Epithelial cell of prostate (primary cell): ENCODE results near the gene CDKAL1.

Source experiments
- DNase-seq: peaks from one replicate; pipeline ENCODE4 v3.0.0-alpha.2; 2011; ENCODE audit warnings: low read depth, low spot score
- H3K27ac ChIP-seq: fragments of 450-650 bp; 2 replicates; pipeline ENCODE4 v1.5.1; 2017; ENCODE audit warnings: mild to moderate bottlenecking

CDKAL1 gene

DNA sequence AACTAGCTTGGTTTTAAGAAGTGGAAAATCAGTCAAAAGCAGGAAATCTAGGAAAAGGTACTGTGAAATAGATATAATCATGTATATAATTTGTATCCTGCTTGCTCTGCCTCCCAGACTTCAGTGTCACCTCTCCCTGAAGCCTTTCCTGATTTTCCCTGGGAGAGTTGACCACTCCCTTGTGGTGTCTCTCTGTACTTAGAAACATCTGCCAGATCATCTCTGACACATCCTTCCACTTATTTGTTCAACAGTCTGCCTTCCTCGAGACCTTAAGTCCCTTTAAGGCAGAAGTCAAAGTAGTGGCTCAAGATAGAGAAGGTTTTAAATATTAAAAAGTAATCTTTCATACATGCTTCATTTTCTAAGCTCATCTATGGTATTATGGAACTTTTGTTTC is 236.5 kb downstream of the CDKAL1 start:
- DNase-seq = no peak
- no peak overlapping the region for H3K27ac ChIP-seq

DNA sequence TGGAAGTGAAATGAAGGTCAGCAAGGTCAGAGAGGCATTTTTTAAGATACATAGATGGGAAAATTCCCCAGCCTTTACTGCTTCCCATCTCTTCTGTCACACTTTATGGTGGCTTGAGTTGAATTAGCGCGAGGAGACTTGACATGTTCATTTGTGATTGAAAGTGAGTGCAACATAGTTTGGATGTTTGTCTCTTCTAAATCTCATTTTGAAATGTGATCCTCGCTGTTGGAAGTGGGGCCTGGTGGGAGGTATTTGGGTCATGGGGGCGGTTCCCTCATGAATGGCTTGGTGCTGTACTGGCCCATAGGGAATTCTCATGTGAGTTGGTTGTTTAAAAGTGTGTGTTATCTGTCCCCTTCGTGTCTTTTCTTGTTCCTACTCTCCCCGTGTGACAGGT is 237.2 kb downstream of the CDKAL1 start:
- no peak overlapping the region for H3K27ac ChIP-seq
- no peak for DNase-seq

DNA sequence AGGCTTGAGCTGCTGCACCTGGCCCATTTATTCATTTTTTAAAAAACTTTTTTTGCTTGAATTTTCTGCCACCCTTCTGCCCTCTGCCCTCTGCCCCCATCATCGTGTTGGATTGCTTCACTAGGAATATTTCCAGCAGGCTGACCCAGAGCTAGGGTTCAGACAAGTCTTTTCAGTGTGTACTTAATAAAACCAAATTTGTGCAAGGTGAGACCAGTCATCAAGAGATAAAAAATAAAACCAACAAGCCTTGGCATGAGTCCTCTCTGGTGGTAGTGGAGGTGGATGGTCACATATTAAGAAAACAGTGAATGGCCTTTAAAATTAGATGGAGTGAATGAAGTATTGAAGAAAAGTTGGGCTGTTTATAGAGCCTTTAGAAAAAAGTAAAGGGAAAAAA is 239.6 kb downstream of the CDKAL1 start:
- no peak overlapping the region for H3K27ac ChIP-seq
- DNase-seq = no peak

DNA sequence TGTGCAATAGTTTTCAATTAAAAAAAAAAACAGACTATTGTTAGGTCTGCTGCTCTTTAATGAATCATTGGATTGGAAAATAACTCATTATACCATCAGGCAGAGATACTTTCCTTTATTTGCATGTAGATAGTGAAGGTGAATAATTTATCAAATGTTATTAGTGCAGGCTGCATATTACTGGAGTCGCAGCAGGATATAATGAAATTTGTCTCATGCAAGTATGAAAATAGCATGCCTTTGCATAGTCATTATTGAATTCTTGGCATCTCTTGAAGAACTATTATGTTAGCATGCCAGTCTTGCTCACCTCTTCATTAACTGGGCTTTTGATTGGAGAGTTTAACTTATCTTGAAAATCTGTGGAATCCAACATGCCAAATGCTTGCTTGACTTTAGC is 241.7 kb downstream of the CDKAL1 start:
- DNase-seq = no peak
- H3K27ac ChIP-seq = no peak overlapping the region

DNA sequence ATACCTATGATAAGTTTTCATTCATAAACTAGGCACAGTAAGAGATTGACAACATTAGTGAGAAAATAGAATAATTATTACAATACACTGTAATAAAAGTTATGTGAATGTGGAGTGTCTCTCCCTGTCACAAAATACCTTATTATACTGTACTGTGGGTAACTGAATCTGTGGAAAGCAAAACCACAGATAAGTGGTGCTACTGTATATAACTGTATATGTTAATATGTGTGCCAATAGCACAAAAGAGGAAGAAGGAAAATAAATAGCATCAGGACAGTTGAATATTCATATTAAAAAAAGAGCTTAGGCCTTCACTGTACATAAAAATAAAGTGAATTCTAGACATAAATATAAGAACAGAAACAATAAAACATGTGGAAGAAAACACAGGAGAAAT is 243.5 kb downstream of the CDKAL1 start:
- no peak for DNase-seq
- no peak overlapping the region for H3K27ac ChIP-seq

DNA sequence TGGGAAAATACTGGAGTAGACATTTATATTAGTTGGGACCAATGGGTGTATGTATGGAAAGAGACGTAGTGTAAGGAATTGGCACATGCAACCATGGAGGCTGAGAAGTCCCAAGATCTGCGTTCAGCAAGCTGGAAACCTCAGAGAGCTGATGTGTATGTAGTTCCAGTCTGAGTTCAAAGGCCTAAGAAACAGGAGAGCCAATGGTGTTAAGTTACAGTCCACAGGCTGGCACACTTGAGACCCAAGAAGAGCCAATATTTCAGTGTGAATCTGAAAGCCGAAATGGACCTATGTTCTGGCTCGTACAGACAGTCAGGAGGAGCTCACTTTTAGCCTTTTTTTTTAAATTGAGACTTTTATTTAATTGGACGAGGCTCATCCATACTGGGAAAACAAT is 244.2 kb downstream of the CDKAL1 start:
- H3K27ac ChIP-seq = no peak overlapping the region
- no peak for DNase-seq

DNA sequence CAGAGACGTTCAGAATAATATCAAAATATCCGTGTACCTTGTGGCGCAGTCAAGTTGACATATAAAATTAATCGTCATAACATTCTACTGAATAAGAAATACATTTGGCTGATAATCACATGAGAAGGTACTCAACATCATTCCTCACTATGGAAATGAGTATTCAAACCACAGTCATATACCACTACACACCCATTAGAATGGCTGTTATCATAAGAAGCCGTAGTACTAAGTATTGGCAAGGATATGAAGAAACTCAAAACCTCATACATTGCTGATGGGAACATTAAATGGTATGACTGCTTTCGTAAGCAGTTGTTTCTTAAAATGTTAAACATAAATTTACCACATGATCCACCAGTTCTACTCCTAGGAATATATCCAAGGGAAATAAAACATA is 244.7 kb downstream of the CDKAL1 start:
- DNase-seq = no peak
- no peak overlapping the region for H3K27ac ChIP-seq

DNA sequence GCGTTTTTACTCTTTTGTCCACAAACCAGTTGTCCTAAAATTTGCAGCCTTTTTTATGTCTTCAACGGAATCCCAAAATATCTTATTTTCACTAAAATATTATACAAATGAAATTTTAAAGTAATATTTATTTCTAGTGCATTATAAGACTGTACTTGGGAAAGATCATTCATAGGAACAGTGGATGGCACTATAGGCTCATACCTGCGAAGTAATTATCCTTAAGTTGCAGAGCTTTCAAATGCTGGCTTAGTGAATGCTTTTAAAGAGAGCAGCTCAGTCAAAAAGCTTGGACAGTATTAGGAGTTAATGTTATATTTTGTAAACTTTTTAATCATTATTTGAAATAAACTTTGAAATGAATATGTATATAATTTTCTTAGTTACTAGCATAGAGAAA is 254.9 kb downstream of the CDKAL1 start:
- DNase-seq = no peak
- H3K27ac ChIP-seq = no peak overlapping the region

DNA sequence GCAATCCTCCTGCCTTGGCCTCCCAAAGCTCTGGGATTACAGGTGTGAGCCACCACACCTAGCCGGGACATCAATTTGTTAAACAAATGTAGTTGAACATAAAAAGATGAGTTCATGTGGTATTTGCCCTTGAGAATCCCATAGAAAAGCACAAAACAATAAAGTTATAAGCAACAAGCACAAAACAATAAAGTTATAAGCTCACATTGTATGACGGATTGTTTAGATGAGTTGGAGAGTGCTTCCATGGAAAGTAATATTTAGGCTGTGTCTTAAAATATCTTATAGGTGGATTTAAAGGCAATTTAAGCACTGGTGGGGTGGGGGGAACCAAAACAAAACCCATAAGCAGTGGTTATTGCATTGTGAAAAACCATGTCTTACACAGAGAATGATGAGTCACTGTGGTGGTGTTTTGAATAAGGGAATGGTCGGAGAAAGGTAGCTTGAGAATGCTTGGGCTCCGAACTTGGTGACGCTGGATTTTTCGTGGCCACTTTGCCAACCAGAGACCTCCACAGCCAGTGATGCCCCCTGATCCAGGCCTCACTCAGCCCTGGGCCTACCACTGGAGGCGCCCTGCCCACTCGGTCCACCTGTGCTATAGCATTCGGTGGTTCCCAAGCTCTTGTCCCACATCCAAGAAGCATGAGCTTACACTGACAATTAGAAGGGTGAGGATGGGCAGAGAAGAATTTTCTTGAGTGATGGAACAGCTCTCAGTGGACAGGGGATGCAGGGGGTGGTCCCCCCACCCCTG is 256.0 kb downstream of the CDKAL1 start:
- DNase-seq = no peak

DNA sequence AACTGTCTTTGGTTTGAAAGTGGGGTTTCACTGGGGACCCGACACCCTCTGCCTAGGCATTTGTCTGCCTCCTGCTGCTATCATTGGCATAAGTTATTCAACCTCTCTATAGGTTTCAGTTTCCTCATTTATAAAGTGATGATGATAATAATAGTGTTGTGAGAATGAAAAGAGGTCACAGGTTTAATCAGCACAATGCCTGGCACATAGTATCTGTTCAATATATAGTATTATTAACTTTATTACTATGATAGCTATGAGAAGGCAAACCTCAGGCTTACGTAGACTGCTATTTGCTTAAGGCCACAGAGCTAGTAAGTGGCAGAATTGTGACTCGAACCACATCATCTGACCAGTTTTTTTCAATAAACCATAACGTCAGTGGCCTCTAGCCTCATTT is 256.8 kb downstream of the CDKAL1 start:
- DNase-seq = no peak
- no peak overlapping the region for H3K27ac ChIP-seq

More for the DNA sequence above, 256.0 kb downstream of the CDKAL1 start:
- H3K27ac ChIP-seq = no peak overlapping the region

DNA sequence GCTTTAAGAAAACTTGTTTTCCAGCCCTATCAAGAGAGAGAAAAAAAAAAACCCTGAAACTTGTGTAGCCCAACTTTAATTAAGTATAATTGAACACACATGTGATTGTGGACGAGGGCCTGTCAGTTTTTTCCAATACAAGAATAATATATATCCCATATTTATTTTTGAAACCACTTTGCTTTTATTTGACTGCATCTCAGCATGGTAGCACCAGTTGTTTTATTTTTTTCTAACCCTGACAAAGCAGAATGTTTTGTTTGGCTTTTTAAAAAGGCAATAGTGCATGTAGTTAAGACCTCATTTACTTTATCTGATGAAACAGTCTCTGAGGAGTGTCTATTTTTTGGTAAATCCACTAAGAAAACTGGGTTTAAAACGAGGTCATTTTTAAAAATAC is 257.7 kb downstream of the CDKAL1 start:
- no peak for DNase-seq

DNA sequence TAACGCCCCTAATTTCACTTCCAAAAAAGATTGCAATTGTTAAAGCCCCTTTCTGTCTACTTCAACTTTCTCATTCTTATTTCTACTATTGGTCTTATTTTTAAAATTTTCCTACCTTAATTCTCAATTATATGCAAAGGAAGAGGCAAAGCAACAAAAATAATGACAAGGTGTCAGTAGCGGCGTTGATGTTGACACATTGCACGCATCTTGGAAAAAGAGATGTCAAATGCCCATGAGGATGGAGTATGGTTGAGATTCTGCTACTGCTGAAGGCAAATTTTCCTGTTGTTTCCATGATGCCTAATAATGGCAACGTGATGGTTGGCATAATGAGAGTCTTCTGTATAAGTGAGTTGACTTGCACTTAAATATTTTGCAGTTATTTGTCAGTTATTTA is 258.9 kb downstream of the CDKAL1 start:
- DNase-seq = no peak
- H3K27ac ChIP-seq = no peak overlapping the region

More for the DNA sequence above, 257.7 kb downstream of the CDKAL1 start:
- no peak overlapping the region for H3K27ac ChIP-seq

DNA sequence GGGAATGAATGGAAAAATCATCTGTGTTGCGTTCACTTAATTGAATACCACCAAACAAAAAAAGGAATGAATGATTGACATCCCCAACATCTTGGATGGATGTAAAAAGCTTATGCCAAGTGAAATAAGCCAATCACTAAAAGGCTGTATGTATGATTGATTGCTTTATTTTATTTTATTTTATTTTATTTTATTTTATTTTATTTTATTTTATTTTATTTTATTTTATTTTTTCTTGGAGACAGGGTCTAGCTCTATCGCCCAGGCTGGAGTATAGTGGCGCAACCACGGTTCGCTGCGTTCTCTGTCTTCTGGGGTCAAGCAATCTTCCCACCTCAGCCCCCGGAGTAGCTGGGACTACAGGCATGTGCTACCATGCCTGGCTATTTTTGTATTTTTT is 263.3 kb downstream of the CDKAL1 start:
- DNase-seq = no peak

DNA sequence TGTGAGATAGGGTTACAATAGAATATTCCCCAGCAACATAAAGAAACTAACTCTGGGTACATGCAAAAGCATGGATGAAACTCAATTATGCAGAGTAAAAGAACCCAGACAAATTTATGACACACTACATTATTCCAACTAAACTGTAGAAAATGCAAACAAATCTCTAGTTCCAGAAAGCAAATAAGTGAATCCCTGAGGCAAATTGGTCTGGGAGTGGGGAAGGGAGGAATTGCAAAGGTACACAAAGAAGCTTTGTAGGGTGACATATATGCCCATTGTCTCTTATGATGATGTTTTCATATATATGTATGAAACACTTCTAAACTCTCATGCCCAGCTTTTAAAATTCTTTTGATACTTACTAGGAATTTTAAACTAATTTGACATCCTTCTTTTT is 266.0 kb downstream of the CDKAL1 start:
- H3K27ac ChIP-seq = no peak overlapping the region

More for the DNA sequence above, 263.3 kb downstream of the CDKAL1 start:
- H3K27ac ChIP-seq = no peak overlapping the region

DNA sequence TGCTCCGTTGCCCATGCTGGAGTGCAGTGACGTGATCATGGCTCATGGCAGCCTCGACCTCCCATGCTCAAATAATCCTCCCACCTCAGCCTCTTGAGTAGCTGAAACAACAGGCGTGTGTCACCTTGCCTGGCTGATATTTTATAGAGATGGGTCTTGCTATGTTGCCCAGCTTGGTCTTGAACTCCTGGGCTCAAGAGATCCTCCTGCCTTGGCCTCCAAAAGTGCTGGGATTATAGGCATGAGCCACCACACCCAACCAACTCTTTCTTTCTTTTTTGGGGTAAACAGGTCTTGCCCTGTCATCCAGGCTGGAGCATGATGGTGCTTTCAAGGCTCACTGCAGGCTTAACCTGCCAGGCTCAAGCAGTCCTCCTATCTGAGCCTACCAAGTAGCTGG is 266.4 kb downstream of the CDKAL1 start:
- DNase-seq = no peak
- no peak overlapping the region for H3K27ac ChIP-seq

More for the DNA sequence above, 266.0 kb downstream of the CDKAL1 start:
- no peak for DNase-seq

DNA sequence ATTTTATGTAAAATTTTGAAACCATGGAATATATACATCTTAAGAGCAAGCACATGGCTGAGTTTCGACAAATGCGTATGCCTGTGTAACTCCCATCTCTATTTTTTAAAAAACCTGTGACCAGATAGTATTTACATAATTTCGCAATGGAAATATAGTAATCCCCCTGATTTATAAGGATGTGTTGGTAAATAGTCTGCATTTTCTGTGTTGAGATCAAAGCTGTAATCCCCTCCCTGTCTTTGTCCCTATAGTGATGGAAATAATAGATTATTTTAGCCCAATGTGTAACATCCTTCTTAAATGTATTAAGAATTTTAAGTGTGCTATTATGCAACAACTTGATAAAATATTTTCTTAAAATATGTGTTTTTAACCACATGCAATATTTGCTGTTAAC is 267.3 kb downstream of the CDKAL1 start:
- no peak for DNase-seq
- H3K27ac ChIP-seq = no peak overlapping the region

DNA sequence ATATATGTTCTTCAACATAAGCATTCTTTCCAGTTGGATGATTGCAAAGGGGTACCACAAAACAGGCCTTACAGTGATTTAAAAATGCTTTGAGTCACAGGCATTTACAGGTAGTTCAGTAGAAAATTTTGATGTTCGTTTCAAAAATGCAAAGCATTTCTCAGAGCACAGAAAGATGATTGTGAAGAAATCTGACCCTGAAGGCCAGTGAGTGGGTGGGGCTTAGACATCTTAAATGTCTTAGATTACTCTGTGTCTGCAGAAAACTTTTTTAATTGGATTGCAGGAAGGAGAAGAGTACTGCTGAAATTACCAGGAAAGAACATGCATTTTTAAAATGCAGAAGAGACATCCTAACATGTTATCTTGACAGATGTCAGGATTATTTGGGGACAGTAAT is 268.3 kb downstream of the CDKAL1 start:
- no peak overlapping the region for H3K27ac ChIP-seq
- no peak for DNase-seq

DNA sequence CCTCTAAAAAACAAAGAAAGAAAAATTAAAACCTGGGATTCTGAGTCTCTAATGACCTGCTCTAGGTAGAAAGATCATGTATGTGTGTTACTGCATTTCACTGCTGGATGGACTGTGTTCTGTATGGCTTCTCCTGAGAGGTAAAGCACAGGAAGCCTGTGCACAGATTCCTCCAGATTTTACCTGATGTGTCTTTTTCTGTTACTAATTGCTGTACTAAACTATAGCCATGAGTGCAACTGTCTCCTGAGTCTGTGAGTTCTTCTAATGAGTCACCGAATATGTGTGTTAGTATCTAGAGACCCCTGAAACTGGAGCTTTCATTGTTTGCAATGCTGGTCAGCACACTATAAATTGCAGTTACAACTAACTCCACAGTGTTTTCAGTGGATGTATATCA is 270.8 kb downstream of the CDKAL1 start:
- DNase-seq = no peak
- H3K27ac ChIP-seq = no peak overlapping the region

DNA sequence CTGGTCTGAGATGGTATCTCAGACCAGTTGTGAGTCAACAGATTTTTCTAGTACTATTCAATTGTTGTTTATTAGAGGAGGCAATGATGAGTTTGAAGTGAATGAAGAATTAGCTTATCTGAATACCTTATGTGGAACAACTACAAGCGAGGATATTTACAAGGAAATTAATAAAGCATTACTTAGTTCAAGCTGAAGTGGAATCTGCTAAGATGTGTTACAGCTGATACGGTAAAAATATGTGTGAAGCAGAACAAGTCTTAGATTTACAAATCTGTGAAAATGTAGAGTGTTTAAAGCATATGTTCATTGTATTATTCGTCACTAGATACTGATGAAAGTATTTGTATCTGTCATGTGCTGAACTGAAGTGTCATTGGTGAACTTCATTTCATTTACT is 272.4 kb downstream of the CDKAL1 start:
- H3K27ac ChIP-seq = no peak overlapping the region
- DNase-seq = no peak

DNA sequence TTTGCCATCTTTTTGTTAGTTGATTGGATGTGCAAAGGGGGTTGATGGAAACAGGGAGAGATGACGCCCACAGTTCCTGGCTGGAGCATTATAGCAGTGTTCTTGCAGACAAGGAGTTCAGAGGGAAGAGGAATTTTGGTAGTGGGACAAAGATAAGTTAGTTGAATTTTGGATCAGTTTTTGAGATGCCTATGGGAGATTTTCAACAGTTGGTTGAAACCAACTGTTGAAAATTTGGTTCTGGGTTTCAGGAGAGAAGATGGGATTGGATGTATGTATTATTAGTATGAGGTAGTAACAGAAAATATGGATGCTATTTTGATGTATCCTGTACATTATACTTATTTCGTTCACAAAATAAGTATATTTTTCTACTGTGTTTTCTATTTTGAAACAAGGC is 274.2 kb downstream of the CDKAL1 start:
- no peak overlapping the region for H3K27ac ChIP-seq
- no peak for DNase-seq

DNA sequence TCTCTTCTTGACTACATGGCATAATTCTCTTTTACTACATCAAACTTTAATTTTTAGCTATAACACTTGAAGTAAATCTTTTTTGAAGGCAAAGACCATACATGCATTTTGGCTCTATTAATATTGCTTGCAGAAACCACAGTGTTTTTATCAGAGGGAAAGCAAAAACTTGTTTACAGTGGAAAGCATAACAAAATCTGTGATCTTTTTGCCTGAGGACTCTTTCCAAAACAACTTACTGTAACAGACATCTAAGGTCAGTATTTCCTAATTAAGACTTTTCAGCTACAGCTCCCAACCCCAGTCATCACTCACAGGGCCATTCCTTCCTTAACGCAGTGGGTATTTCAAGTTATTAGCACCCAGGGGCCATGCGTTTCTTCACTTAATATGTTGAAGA is 274.7 kb downstream of the CDKAL1 start:
- no peak overlapping the region for H3K27ac ChIP-seq
- no peak for DNase-seq

DNA sequence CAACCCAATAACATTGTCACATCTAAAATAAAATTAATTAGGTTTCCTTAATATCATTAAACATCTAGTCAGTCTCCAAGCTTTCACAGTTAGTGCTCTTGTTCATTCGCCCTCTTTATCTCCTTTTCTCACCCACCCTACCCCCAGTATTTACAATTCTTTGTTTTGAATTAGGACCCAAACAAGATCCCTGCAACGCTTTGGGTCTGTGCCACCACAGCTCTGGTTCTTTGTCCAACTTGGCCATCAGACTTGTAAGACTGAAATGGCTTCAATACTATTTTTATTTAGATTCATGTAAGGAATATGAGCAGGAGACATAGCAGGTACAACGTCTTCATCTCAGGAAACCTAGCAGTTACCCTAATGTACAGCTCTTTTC is 276.5 kb downstream of the CDKAL1 start:
- no peak for DNase-seq
- H3K27ac ChIP-seq = peak overlapping the region; percentile 67
